CD8-positive, alpha-beta memory T cell (primary cell): Measurements from ENCODE around the gene PHAX. TPM values are rescaled to one million over a fixed set of nuclear protein-coding genes. Genes with fewer than 3 reads are reported as not detected.

Experiments
- CTCF ChIA-PET: fragments of 350-600 bp; sonication (Branson Sonifier 250); formaldehyde crosslinking; loops from one replicate; lab custom pipeline; 2021; ENCODE audit warnings: antibody characterized with exemption; lab: Charles Lee
- POLR2A ChIA-PET: fragments of 350-600 bp; sonication (Branson Sonifier 250); formaldehyde crosslinking; loops from one replicate; lab custom pipeline; 2021; ENCODE audit warnings: antibody characterized with exemption; lab: Charles Lee
- DNase-seq, 5 donors: peaks; one replicate each; pipeline versions ENCODE4 v3.0.0 to v3.0.0-alpha.2; 2020 to 2022; ENCODE audit warnings: mixed read lengths in 1 of 5
- H3K27ac ChIP-seq: one replicate; pipeline ENCODE4 v1.7.0; 2013; ENCODE audit warnings: low read depth, mild to moderate bottlenecking, low read length, moderate library complexity
- H3K27me3 ChIP-seq: 2 replicates; pipeline ENCODE4 v1.7.0; 2013; ENCODE audit warnings: low read length, mild to moderate bottlenecking; ENCODE audit not compliant: insufficient read depth, poor library complexity, severe bottlenecking
- H3K36me3 ChIP-seq: 2 replicates; pipeline ENCODE4 v1.7.0; 2013; ENCODE audit warnings: mild to moderate bottlenecking, low read length, moderate library complexity; ENCODE audit not compliant: insufficient read depth
- H3K4me1 ChIP-seq: 2 replicates; pipeline ENCODE4 v1.7.0; 2013; ENCODE audit warnings: mild to moderate bottlenecking, low read length, moderate library complexity; ENCODE audit not compliant: insufficient read depth
- H3K4me3 ChIP-seq: 2 replicates; pipeline ENCODE4 v1.7.0; 2013; ENCODE audit warnings: mild to moderate bottlenecking, low read length
- H3K9me3 ChIP-seq: 2 replicates; pipeline ENCODE4 v1.7.0; 2013; ENCODE audit warnings: mild to moderate bottlenecking, low read length
- H3K27ac Mint-ChIP-seq, 8 donors: one replicate each; pipeline ENCODE4 v1.8.0; 2020 to 2021; ENCODE audit warnings: mixed read lengths in 8 of 8, mild to moderate bottlenecking in 6 of 8, inconsistent platforms in 3 of 8, moderate library complexity in 3 of 8
- H3K27me3 Mint-ChIP-seq, 2 donors: one replicate each; pipeline ENCODE4 v1.8.0; 2020 to 2021; ENCODE audit warnings: mixed read lengths in 2 of 2, mild to moderate bottlenecking in 1 of 2, moderate library complexity in 1 of 2
- H3K36me3 Mint-ChIP-seq, 3 donors: one replicate each; pipeline ENCODE4 v1.8.0; 2020 to 2021; ENCODE audit warnings: mixed read lengths in 3 of 3, inconsistent platforms in 1 of 3, mild to moderate bottlenecking in 1 of 3
- H3K4me1 Mint-ChIP-seq, 3 donors: one replicate each; pipeline ENCODE4 v1.8.0; 2020 to 2021; ENCODE audit warnings: mixed read lengths in 3 of 3, inconsistent platforms in 1 of 3, mild to moderate bottlenecking in 1 of 3
- H3K4me3 Mint-ChIP-seq, 7 donors: one replicate each; pipeline ENCODE4 v1.8.0; 2020 to 2021; ENCODE audit warnings: mixed read lengths in 7 of 7, mild to moderate bottlenecking in 6 of 7, moderate library complexity in 4 of 7, inconsistent platforms in 2 of 7
- H3K9me3 Mint-ChIP-seq, 5 donors: one replicate each; pipeline ENCODE4 v1.8.0; 2020 to 2022; ENCODE audit warnings: mixed read lengths in 5 of 5, mild to moderate bottlenecking in 3 of 5, moderate library complexity in 2 of 5, inconsistent platforms in 1 of 5
- polyA plus RNA-seq: library from polyadenylated mRNA; unstranded; fragments of 300-500 nt; fragmentation: Illumina TruSeq; gene quantifications from one replicate; pipeline ENCODE4 v1.2.3, GENCODE V29; 2021
- total RNA-seq, 2 experiments: library from RNA; stranded (reverse); gene quantifications; one replicate each; pipeline ENCODE4 v1.2.3, GENCODE V29; 2021

PHAX gene
- total and polyA plus RNA-seq, 3 experiments from 2014 or later: 59.2 to 110 (median 68.2) TPM

DNA sequence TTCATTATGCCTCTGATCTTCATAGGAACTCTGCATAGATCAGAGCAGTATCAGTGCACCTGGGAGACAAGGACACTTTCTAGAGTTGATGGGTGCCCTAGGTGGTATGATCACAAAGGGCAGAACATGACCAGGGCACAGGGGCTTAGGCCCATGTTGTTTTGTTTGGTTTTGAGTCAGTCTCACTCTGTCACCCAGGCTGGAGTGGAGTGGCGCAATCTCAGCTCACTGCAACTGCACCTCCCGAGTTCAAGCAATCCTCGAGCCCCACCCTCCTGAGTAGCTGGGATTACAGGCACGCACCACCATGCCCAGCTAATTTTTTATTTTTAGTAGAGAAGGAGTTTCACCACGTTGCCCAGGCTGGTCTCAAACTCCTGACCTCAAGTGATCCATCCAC, 23.3 kb upstream of the PHAX start:
- CTCF ChIA-PET: no interaction called here
- H3K4me3 Mint-ChIP-seq: no peak overlapping the region
- no peak overlapping the region for H3K27ac ChIP-seq
- H3K4me3 ChIP-seq: no peak overlapping the region
- no peak for DNase-seq
- H3K27me3 Mint-ChIP-seq: peaks cover 0 to 2% of the 10 kb centered on the region in 2 donors
- H3K36me3 Mint-ChIP-seq: no peaks in the 10 kb centered on the region
- no peak overlapping the region for H3K27ac Mint-ChIP-seq
- no peaks in the 10 kb centered on the region for H3K9me3 ChIP-seq
- POLR2A ChIA-PET: no interaction called here
- no peaks in the 10 kb centered on the region for H3K27me3 ChIP-seq
- no peaks in the 10 kb centered on the region for H3K4me1 Mint-ChIP-seq
- H3K36me3 ChIP-seq: no peaks in the 10 kb centered on the region
- no peaks in the 10 kb centered on the region for H3K4me1 ChIP-seq
- H3K9me3 Mint-ChIP-seq: no peaks in the 10 kb centered on the region

DNA sequence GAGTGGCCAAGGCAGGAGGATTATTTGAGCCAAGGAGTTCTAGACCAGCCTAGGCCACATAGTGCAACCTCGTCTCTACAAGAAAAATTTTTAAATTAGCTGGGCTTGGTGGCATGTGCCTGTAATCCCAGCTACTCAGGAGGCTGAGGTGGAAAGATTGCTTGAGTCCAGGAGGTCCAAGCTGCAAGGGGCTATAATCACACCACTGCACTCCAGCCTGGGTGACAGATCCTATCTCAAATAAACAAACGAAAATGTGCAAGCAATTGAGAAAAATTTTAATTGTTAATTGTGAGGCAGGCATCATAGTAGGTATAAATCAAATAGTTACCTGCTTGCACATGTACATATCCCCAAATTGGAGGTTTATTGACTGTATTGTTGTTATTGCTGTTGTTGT, 21.0 kb upstream of the PHAX start:
- ChIA-PET CTCF (no interaction called here), POLR2A (no interaction called here)
- Histone ChIP-seq H3K27me3 (no peaks in the 10 kb centered on the region), H3K27ac (no peak overlapping the region), H3K36me3 (no peaks in the 10 kb centered on the region), H3K4me1 (no peaks in the 10 kb centered on the region), H3K4me3 (no peak overlapping the region), H3K9me3 (no peaks in the 10 kb centered on the region)
- no peak for DNase-seq
- H3K27ac Mint-ChIP-seq: no peak overlapping the region
- H3K27me3 Mint-ChIP-seq: peaks cover 0 to 5% of the 10 kb centered on the region in 2 donors
- H3K4me3 Mint-ChIP-seq: no peak overlapping the region
- H3K36me3 Mint-ChIP-seq: no peaks in the 10 kb centered on the region
- H3K9me3 Mint-ChIP-seq: no peaks in the 10 kb centered on the region
- H3K4me1 Mint-ChIP-seq: no peaks in the 10 kb centered on the region

DNA sequence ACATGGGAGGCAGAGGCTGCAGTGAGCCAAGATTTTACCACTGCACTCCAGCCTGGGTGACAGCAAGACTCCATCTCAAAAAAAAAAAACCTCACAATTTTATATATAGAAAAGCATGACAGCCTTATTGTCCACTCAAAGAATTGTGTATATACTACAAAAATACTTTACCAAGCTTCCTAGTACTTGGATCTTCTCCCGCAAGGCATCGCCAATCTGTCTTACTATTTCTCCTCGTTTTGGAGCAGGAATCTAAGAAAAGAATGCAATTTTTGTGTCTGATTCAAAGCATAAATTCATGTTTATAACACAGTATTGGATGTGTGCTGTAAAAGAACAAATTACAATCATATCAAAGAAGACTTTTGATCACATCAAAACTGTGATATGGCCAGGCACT, 17.0 kb upstream of the PHAX start:
- no peaks in the 10 kb centered on the region for H3K4me1 ChIP-seq
- H3K9me3 ChIP-seq: no peaks in the 10 kb centered on the region
- Mint-ChIP-seq H3K4me3 (no peak overlapping the region), H3K27me3 (peaks cover 4 to 16% of the 10 kb centered on the region in 2 donors), H3K4me1 (no peaks in the 10 kb centered on the region), H3K36me3 (no peaks in the 10 kb centered on the region), H3K27ac (no peak overlapping the region), H3K9me3 (peaks cover 0 to 2% (median 0%) of the 10 kb centered on the region in 5 donors)
- H3K27ac ChIP-seq: no peak overlapping the region
- DNase-seq: no peak
- H3K36me3 ChIP-seq: no peaks in the 10 kb centered on the region
- CTCF ChIA-PET: no interaction called here
- no peaks in the 10 kb centered on the region for H3K27me3 ChIP-seq
- no peak overlapping the region for H3K4me3 ChIP-seq
- POLR2A ChIA-PET: no interaction called here

DNA sequence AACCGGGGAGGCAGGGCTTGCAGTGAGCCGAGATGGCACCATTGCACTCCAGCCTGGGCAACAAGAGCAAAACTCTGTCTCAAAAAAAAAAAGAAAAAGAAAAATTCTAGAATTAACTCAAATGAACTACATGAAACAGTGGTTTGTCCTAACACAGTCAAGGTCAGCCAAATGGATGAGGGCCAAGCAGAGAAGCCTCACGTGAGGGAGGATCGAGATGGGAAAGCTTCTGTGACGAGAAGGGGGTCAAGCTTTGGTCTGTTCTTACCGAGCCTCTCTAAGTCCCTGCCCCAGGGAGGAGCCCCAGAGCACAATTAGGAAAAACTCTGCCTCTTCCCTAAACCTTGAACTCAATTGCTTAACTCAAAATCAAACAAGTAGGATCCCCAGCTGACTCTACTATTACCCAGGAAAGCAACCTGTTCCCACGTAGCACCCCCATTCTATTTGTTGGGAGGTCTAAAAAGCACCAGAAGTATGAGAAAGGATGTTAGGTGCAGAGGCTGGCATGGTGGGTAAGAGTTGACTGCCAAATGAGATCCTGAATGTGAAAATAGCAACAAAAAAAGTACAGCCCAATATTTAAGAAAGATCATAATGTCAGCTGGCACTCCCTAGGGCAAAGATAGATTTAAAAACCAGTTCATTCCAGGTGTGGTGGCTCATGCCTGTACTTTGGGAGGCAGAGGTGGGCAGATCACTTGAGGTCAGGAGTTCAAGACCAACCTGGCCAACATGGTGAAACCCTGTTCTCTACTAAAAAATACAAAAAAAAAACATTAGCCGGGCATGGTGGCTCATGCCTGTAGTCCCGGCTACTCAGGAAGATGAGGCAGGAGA, 13.0 kb upstream of the PHAX start:
- Histone ChIP-seq H3K27me3 (no peaks in the 10 kb centered on the region), H3K9me3 (no peaks in the 10 kb centered on the region), H3K36me3 (no peaks in the 10 kb centered on the region), H3K27ac (no peak overlapping the region), H3K4me1 (no peaks in the 10 kb centered on the region), H3K4me3 (no peak overlapping the region)
- H3K36me3 Mint-ChIP-seq: no peaks in the 10 kb centered on the region
- DNase-seq: no peak
- ChIA-PET POLR2A (no interaction called here), CTCF (no interaction called here)
- H3K4me1 Mint-ChIP-seq: no peaks in the 10 kb centered on the region
- H3K9me3 Mint-ChIP-seq: peaks cover 0 to 2% (median 0%) of the 10 kb centered on the region in 5 donors
- H3K27ac Mint-ChIP-seq: no peak overlapping the region
- H3K27me3 Mint-ChIP-seq: peaks cover 6 to 26% of the 10 kb centered on the region in 2 donors
- H3K4me3 Mint-ChIP-seq: no peak overlapping the region

DNA sequence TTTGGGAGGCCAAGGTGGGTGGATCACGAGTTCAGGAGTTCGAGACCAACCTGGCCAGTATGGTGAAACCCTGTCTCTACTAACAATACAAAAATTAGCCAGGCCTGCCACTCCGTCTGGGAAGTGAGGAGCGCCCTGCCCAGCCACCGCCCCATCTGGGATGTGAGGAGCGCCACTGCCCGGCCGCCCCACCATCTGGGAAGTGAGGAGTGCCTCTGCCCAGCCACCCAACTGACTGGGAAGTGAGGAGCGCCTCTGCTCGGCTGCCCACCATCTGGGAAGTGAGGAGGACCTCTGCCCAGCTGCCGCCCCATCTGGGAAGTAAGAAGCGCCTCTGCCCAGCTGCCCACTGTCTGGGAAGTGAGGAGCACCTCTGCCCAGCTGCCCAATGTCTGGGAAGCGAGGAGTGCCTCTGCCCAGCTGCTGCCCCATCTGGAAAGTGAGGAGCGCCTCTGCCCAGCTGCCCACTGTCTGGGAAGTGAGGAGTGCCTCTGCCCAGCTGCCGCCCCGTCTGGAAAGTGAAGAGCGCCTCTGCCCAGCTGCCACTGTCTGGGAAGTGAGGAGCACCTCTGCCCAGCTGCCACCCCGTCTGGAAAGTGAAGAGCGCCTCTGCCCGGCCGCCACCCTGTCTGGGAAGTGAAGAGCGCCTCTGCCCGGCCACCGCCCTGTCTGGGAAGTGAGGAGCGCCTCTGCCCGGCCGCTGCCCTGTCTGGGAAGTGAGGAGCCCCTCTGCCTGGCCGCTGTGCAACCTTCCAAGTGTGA, 11.0 kb upstream of the PHAX start:
- Histone ChIP-seq H3K36me3 (no peaks in the 10 kb centered on the region), H3K9me3 (no peaks in the 10 kb centered on the region), H3K4me1 (peaks cover 6% of the 10 kb centered on the region), H3K27me3 (no peaks in the 10 kb centered on the region), H3K4me3 (no peak overlapping the region), H3K27ac (no peak overlapping the region)
- peaks cover 0 to 2% (median 0%) of the 10 kb centered on the region in 3 donors for H3K36me3 Mint-ChIP-seq
- H3K4me3 Mint-ChIP-seq: no peak overlapping the region
- H3K4me1 Mint-ChIP-seq: peaks cover 5 to 9% (median 9%) of the 10 kb centered on the region in 3 donors
- ChIA-PET CTCF (no interaction called here), POLR2A (no interaction called here)
- DNase-seq: no peak
- H3K9me3 Mint-ChIP-seq: peaks cover 0 to 2% (median 0%) of the 10 kb centered on the region in 5 donors
- no peak overlapping the region for H3K27ac Mint-ChIP-seq
- H3K27me3 Mint-ChIP-seq: peaks cover 15 to 38% of the 10 kb centered on the region in 2 donors

DNA sequence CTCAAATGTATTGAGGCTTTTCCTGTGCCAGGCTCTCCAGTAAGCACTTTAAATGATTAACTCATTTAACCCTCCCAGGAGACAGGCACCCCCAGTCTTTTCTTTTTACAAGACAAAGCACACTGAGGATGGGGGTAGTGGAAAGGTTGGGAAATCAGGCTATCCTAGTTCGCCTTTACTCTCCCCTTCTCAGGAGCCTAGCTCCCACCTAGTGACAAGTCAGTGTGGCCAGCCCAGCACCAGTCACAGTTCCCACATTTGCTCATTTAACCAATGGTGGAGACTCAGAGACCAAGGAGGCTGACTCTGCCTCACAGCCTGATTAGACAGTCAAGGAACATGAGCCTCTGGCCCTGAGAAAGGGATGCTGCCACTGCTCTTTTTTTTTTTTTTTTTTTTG, 9.2 kb upstream of the PHAX start:
- Histone ChIP-seq H3K27ac (no peak overlapping the region), H3K27me3 (no peaks in the 10 kb centered on the region), H3K4me1 (peaks cover 6% of the 10 kb centered on the region), H3K4me3 (no peak overlapping the region), H3K9me3 (no peaks in the 10 kb centered on the region), H3K36me3 (no peaks in the 10 kb centered on the region)
- DNase-seq: no peak
- H3K36me3 Mint-ChIP-seq: peaks cover 0 to 2% (median 0%) of the 10 kb centered on the region in 3 donors
- peaks cover 11 to 16% (median 11%) of the 10 kb centered on the region in 3 donors for H3K4me1 Mint-ChIP-seq
- ChIA-PET CTCF (interaction anchor here (1.2 kb wide), 1 partner anchor 9 kb away, joined by 3 read pairs; the partner anchor contains the start of gene PHAX), POLR2A (no interaction called here)
- no peaks in the 10 kb centered on the region for H3K9me3 Mint-ChIP-seq
- H3K27me3 Mint-ChIP-seq: peaks cover 13 to 34% of the 10 kb centered on the region in 2 donors
- no peak overlapping the region for H3K4me3 Mint-ChIP-seq
- H3K27ac Mint-ChIP-seq: no peak overlapping the region

DNA sequence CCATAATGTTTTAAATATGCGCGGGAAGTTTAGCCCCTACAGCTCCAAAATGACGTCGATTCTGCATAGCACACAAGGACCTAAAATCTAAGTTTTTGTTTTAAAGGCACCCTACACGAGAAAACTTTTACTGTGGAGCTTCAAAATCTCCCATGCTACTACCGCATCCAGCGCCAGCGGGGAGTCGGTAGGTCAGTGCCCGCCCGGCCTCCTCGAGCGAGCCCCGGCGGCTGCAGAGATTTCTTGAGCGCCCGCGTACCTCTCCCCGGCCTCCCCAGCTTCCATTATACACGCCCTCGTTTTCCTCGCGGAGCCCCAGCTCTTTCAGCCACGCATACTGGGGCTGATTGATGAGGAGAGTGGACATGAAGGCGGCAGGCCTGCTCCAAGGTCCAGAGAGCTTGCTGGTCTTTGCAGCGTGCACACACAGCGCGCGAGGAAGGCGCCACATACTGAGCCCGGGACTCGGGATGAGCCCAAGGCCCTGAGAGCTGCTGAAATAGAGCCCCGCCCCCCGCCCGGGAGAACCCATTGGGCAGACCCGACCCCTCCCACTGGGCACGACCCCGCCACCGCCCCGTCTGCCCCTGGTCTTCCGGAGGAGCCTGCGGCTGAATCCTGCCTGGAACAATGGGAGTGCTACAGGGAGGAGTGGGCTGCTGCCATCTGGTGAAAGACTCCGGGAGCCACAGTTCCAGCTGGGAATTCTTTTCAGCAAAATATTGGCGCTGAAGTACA, 5.8 kb upstream of the PHAX start, which contains the start of gene ALDH7A1:
Gene ALDH7A1 (minus strand): TSS at position 472 of the 738 bp plus-strand sequence. CDS start 21 bp downstream, at position 451.
- CTCF ChIA-PET: interaction anchor here (0.7 to 1.2 kb wide), 3 partner anchors 10 to 242 kb away, joined by 3 read pairs; no protein-coding TSS in a partner anchor
- peak in 2 of 5 donors; percentile 16 to 26 for DNase-seq
- no peak within 1 kb of the TSS for H3K27ac ChIP-seq
- POLR2A ChIA-PET: no interaction called here
- Mint-ChIP-seq H3K4me3 (peak within 1 kb of the TSS; percentile 79 to 89 (median 84)), H3K4me1 (peaks cover 11 to 16% (median 13%) of the 10 kb centered on the region in 3 donors), H3K36me3 (peaks cover 0 to 2% (median 0%) of the 10 kb centered on the region in 3 donors), H3K27me3 (peaks cover 13 to 30% of the 10 kb centered on the region in 2 donors), H3K9me3 (no peaks in the 10 kb centered on the region), H3K27ac (peak within 1 kb of the TSS in 3 of 8 donors; percentile 6 to 77 (median 61))
- H3K4me1 ChIP-seq: peaks cover 6% of the 10 kb centered on the region
- no peaks in the 10 kb centered on the region for H3K27me3 ChIP-seq
- peak within 1 kb of the TSS; percentile 53 for H3K4me3 ChIP-seq
- H3K9me3 ChIP-seq: no peaks in the 10 kb centered on the region
- H3K36me3 ChIP-seq: no peaks in the 10 kb centered on the region
